Cardiac ventricle fibroblast (primary cell): ENCODE measurements around the gene CHST13. TPM values are rescaled to one million over a fixed set of nuclear protein-coding genes. Genes with fewer than 3 reads are reported as not detected.

Experiments
- total RNA-seq: library from RNA; depleted of rRNA; stranded (reverse); fragments of >200 nt; gene quantifications from 2 replicates; pipeline ENCODE4 v1.2.3, GENCODE V29; 2015

Gene CHST13
- not detected in 2 replicates for total RNA-seq

GRCh38 chr3:126523745-126524428, at the start of gene CHST13:
Gene CHST13 (plus strand): TSS chr3:126524155. CDS start chr3:126524333, 178 bp downstream.

GRCh38 chr3:126475413-126476114, 48.4 kb upstream of the CHST13 start, which contains the start of gene ZXDC:
Gene ZXDC (minus strand): TSS chr3:126475891. CDS start chr3:126475865, 26 bp downstream.

GRCh38 chr3:126517291-126517951, 6.5 kb upstream of the CHST13 start, which contains the start of gene UROC1:
Gene UROC1 (minus strand): TSS chr3:126517773. CDS start chr3:126517719, 54 bp downstream.

GRCh38 chr3:126558336-126559071, 34.5 kb downstream of the CHST13 start, which contains the start of gene C3orf22:
Gene C3orf22 (minus strand): TSS chr3:126558932. CDS start chr3:126553390, 5,542 bp downstream.

Other genes starting within 250 kb of the CHST13 start
- gene KLF15, start 166.7 kb upstream of the CHST13 start, total RNA-seq, result 21.3 and 21.9 TPM in 2 replicates
- not detected in 2 replicates for gene CFAP100, start 129.2 kb upstream of the CHST13 start, total RNA-seq
- gene ZXDC, start 48.3 kb upstream of the CHST13 start, total RNA-seq, result 15.4 and 17.8 TPM in 2 replicates
- not detected in 2 replicates for gene UROC1, start 6.4 kb upstream of the CHST13 start, total RNA-seq
- not detected in 2 replicates for gene C3orf22, start 34.8 kb downstream of the CHST13 start, total RNA-seq
- gene TXNRD3, start 131.0 kb downstream of the CHST13 start, total RNA-seq, result 9.4 and 16.7 TPM in 2 replicates
- 6.0 and 9.4 TPM in 2 replicates for gene CHCHD6, start 180.1 kb downstream of the CHST13 start, total RNA-seq